OCI-LY7 (cell line): Measurements from ENCODE around the gene ZNF683. TPM values are rescaled to one million over a fixed set of nuclear protein-coding genes. Genes with fewer than 3 reads are reported as not detected.

Experiments used
- BruUV-seq: library from RNA; stranded (reverse); fragments of 400-500 nt; replicated peaks from 2 replicates; lab custom pipeline; 2021; lab: Mats Ljungman, UMichigan
- CTCF ChIA-PET: fragments of 300-600 bp; sonication (Branson Sonifier 250); formaldehyde crosslinking; loops from one replicate; lab custom pipeline; 2022; ENCODE audit warnings: antibody characterized with exemption; ENCODE audit not compliant: unreplicated experiment; lab: Charles Lee
- POLR2A ChIA-PET: fragments of 300-600 bp; sonication (Branson Sonifier 250); formaldehyde crosslinking; loops from one replicate; lab custom pipeline; 2022; ENCODE audit warnings: antibody characterized with exemption; lab: Charles Lee
- DNase-seq: peaks from one replicate; pipeline ENCODE4 v3.0.0-alpha.2; 2015; ENCODE audit warnings: low spot score
- H2AFZ ChIP-seq: fragments of 200-600 bp; sonication (generic), shearing (Covaris generic); 2 replicates; pipeline ENCODE4 v1.6.1; 2014; ENCODE audit warnings: mild to moderate bottlenecking, antibody characterized with exemption, low read length, moderate library complexity
- H3K27ac ChIP-seq: fragments of 200-600 bp; sonication (generic); 2 replicates; pipeline ENCODE4 v1.5.1; 2014; ENCODE audit warnings: mixed run types, low read depth, mild to moderate bottlenecking, moderate library complexity, low read length, inconsistent platforms; ENCODE audit not compliant: poor library complexity, severe bottlenecking
- H3K36me3 ChIP-seq: fragments of 200-600 bp; sonication (generic); 2 replicates; pipeline ENCODE4 v1.6.1; 2014; ENCODE audit warnings: mild to moderate bottlenecking, antibody characterized with exemption, low read length, moderate library complexity, mixed read lengths; ENCODE audit not compliant: insufficient read depth
- H3K4me1 ChIP-seq: fragments of 200-600 bp; sonication (generic); 2 replicates; pipeline ENCODE4 v1.5.1; 2014; ENCODE audit warnings: mild to moderate bottlenecking, low read length; ENCODE audit not compliant: insufficient read depth, poor library complexity, severe bottlenecking
- H3K4me2 ChIP-seq: fragments of 200-600 bp; sonication (generic); 2 replicates; pipeline ENCODE4 v1.6.1; 2014; ENCODE audit warnings: mild to moderate bottlenecking, low read length
- H3K4me3 ChIP-seq: fragments of 200-600 bp; sonication (generic); 2 replicates; pipeline ENCODE4 v1.5.1; 2014; ENCODE audit warnings: mild to moderate bottlenecking, low read depth, low read length; ENCODE audit not compliant: poor library complexity, severe bottlenecking
- H3K79me2 ChIP-seq: fragments of 200-600 bp; sonication (generic); 2 replicates; pipeline ENCODE4 v1.6.1; 2016; ENCODE audit warnings: low read depth, mild to moderate bottlenecking, low read length, moderate library complexity, mixed read lengths; ENCODE audit not compliant: insufficient read depth
- H3K9me2 ChIP-seq: fragments of 200-600 bp; sonication (generic); 2 replicates; pipeline ENCODE4 v1.6.1; 2016; ENCODE audit warnings: mild to moderate bottlenecking, low read length, mixed read lengths; ENCODE audit not compliant: insufficient read depth
- H3K9me3 ChIP-seq: fragments of 200-600 bp; sonication (generic); 2 replicates; pipeline ENCODE4 v1.6.1; 2014; ENCODE audit warnings: mild to moderate bottlenecking, mixed run types, low read length, mixed read lengths
- H4K20me1 ChIP-seq: fragments of 200-600 bp; sonication (generic); 2 replicates; pipeline ENCODE4 v1.6.1; 2014; ENCODE audit warnings: mild to moderate bottlenecking, antibody characterized with exemption, low read length, moderate library complexity, mixed read lengths; ENCODE audit not compliant: insufficient read depth
- EZH2phosphoT487 ChIP-seq: fragments of 200-600 bp; sonication (generic); IDR thresholded peaks from 2 replicates; pipeline ENCODE4 v1.6.1; 2018; ENCODE audit warnings: low read depth, borderline replicate concordance, mild to moderate bottlenecking, mixed run types, antibody characterized with exemption, low read length, moderate library complexity, mixed read lengths
- intact Hi-C: fragments of 100-400 bp; cut with micrococcal nuclease; formaldehyde crosslinking; loops from one replicate; pipeline ENCODE4 v1.10.0; 2022; ENCODE audit not compliant: unreplicated experiment
- total RNA-seq, 2 experiments: library from RNA; depleted of rRNA in 1 of 2; stranded (reverse); fragments of >200 nt in 1 of 2; shearing (Covaris generic) in 1 of 2; gene quantifications; 2 replicates each; pipeline ENCODE4 v1.2.3, GENCODE V29; 2014 to 2022
- TF ChIP-seq, protein P1 (sequence below): fragments of 200-600 bp; sonication (generic); conservative IDR thresholded peaks from 2 replicates; pipeline ENCODE4 v1.5.1; 2014; ENCODE audit warnings: mild to moderate bottlenecking, antibody characterized with exemption, low read length, moderate library complexity, mixed read lengths

The ZNF683 gene
- total RNA-seq, 2 experiments from 2014 or later, result not detected

DNA sequence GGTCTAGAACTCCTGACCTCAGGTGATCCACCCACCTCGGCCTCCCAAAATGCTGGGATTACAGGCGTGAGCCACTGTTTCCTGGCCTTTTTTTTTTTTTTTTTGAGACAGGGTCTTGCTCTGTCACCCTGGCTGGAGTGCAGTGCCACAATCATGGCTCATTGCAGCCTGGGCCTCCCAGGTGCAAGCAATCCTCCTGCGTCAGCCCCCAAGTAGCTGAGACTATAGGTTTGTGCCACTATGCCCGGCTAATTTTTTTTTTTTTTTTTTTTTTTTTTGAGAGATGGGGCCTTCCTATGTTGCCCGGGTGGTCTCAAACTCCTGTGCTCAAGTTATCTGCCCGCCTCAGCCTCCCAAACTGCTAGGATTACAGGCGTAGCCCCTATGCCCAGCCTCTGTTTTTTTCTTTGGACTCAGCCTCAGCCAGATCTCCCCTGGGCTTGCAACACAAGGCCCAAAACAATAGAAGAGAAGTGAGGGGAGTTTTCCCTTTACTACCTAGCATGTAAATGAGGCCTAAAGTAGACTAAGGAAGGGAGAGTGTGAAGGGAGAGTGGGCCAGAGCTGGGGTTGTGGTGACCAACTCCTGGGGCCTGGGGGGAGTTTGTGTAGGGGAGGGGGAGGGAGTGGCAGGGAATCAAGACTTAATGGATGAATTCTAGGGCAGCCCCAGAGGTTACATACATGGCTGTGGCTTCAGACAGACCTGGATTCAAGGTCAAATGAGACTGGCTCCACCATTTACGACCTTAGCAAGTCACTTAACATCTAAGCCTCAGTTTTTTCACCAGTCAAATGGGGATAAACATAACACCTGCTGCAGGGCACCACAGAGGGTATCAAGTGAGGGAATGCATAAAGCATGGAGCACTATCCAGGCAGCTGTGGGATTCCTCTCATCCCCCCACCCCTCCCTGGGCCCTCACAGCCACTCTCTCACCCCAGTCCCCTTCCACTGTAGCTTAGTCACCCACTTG lies 56.4 kb downstream of the ZNF683 start:
- CTCF ChIA-PET, result interaction anchor here (0.9 to 3.2 kb wide), 4 partner anchors 9 to 30 kb away, joined by 3 to 30 read pairs (median 10); no protein-coding TSS in a partner anchor
- no TSS peak for BruUV-seq
- no peaks in the 10 kb centered on the region for H4K20me1 ChIP-seq
- POLR2A ChIA-PET, result interaction anchor here (0.6 to 11.7 kb wide), 5 partner anchors 8 to 40 kb away, joined by 3 to 273 read pairs (median 13); partner anchors contain the start of gene UBXN11
- intact Hi-C loops, result loop anchor here (1.0 to 10.0 kb wide), 3 partner anchors 9 to 229 kb away; no protein-coding TSS in a partner anchor
- H3K4me1 ChIP-seq, result peaks cover 71% of the 10 kb centered on the region
- peaks cover 35% of the 10 kb centered on the region for H3K79me2 ChIP-seq
- H3K9me2 ChIP-seq, result no peaks in the 10 kb centered on the region
- H3K4me2 ChIP-seq, result peak overlapping the region; percentile 95
- H3K27ac ChIP-seq, result peak overlapping the region; percentile 91
- H2AFZ ChIP-seq, result no peak overlapping the region; the same call in 1 of the 2 replicates
- peak; percentile 57 for DNase-seq
- H3K36me3 ChIP-seq, result peaks cover 19% of the 10 kb centered on the region
- no peaks in the 10 kb centered on the region for H3K9me3 ChIP-seq
- H3K4me3 ChIP-seq, result peak overlapping the region; percentile 93
- TF ChIP-seq, protein P1, sequence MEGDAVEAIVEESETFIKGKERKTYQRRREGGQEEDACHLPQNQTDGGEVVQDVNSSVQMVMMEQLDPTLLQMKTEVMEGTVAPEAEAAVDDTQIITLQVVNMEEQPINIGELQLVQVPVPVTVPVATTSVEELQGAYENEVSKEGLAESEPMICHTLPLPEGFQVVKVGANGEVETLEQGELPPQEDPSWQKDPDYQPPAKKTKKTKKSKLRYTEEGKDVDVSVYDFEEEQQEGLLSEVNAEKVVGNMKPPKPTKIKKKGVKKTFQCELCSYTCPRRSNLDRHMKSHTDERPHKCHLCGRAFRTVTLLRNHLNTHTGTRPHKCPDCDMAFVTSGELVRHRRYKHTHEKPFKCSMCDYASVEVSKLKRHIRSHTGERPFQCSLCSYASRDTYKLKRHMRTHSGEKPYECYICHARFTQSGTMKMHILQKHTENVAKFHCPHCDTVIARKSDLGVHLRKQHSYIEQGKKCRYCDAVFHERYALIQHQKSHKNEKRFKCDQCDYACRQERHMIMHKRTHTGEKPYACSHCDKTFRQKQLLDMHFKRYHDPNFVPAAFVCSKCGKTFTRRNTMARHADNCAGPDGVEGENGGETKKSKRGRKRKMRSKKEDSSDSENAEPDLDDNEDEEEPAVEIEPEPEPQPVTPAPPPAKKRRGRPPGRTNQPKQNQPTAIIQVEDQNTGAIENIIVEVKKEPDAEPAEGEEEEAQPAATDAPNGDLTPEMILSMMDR, result no peak
- TF ChIP-seq EZH2phosphoT487, result no peak

DNA sequence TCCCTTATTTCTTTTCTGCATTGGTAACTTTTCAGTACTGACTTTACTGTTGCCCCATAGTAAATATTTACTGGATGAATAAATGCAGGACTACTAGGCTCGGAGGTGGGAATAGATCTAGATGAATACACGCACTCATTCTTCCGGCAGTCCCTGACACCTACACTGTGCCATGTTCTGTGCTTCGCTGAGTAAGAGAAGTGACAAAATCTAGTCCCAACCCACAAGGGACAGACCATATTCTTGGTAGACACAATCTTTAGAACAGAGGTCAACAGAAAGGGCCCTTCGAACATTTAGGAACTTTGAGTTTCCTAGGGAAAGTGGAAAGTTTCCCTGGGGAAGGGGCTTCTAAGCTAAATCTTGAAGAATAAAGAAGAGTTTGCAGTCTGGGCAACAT lies 58.0 kb downstream of the ZNF683 start:
- ChIA-PET CTCF (interaction anchor here (1.1 to 2.8 kb wide), 2 partner anchors 26 to 29 kb away, joined by 4 to 15 read pairs; no protein-coding TSS in a partner anchor), POLR2A (interaction anchor here (0.6 to 11.7 kb wide), 5 partner anchors 8 to 73 kb away, joined by 5 to 273 read pairs (median 9); partner anchors contain the start of gene UBXN11)
- no TSS peak for BruUV-seq
- Histone ChIP-seq H3K9me2 (no peaks in the 10 kb centered on the region), H3K36me3 (peaks cover 7% of the 10 kb centered on the region; the same call in 1 of the 2 replicates), H2AFZ (no peak overlapping the region; the same call in 1 of the 2 replicates), H3K4me1 (peaks cover 59% of the 10 kb centered on the region), H3K9me3 (no peaks in the 10 kb centered on the region), H3K4me2 (peak overlapping the region; percentile 95), H3K79me2 (peaks cover 27% of the 10 kb centered on the region), H3K4me3 (peak overlapping the region; percentile 93), H3K27ac (peak overlapping the region; percentile 91), H4K20me1 (no peaks in the 10 kb centered on the region)
- intact Hi-C loops, result loop anchor here (10.0 kb wide), 1 partner anchor 230 kb away; no protein-coding TSS in a partner anchor
- DNase-seq, result no peak
- no peak for TF ChIP-seq EZH2phosphoT487
- TF ChIP-seq, protein P1, result no peak

Other genes starting within 250 kb of the ZNF683 start
- gene FAM110D, start 213.7 kb downstream of the ZNF683 start, total RNA-seq (2014; rRNA removed; shearing (Covaris generic)), result not detected in 2 replicates
- 0.11 TPM in 1 of 2 replicates, not detected in the other for gene FAM110D, start 213.7 kb downstream of the ZNF683 start, total RNA-seq (2022)
- not detected in 2 replicates for gene C1orf232, start 203.8 kb downstream of the ZNF683 start, total RNA-seq (2014; rRNA removed; shearing (Covaris generic))
- gene C1orf232, start 203.8 kb downstream of the ZNF683 start, total RNA-seq (2022), result not detected in 2 replicates
- 60.0 and 63.6 TPM in 2 replicates for gene ZNF593, start 202.8 kb downstream of the ZNF683 start, total RNA-seq (2014; rRNA removed; shearing (Covaris generic))
- 33.0 and 42.8 TPM in 2 replicates for gene ZNF593, start 202.8 kb downstream of the ZNF683 start, total RNA-seq (2022)
- gene ZNF593OS, start 200.9 kb downstream of the ZNF683 start, total RNA-seq (2014; rRNA removed; shearing (Covaris generic)), result not detected in 2 replicates
- not detected in 2 replicates for gene ZNF593OS, start 200.9 kb downstream of the ZNF683 start, total RNA-seq (2022)
- 0.77 and 2.5 TPM in 2 replicates for gene CNKSR1, start 195.3 kb downstream of the ZNF683 start, total RNA-seq (2014; rRNA removed; shearing (Covaris generic))
- 2.5 and 2.7 TPM in 2 replicates for gene CNKSR1, start 195.3 kb downstream of the ZNF683 start, total RNA-seq (2022)
- not detected in 2 replicates for gene CATSPER4, start 182.1 kb downstream of the ZNF683 start, total RNA-seq (2014; rRNA removed; shearing (Covaris generic))
- gene CATSPER4, start 182.1 kb downstream of the ZNF683 start, total RNA-seq (2022), result not detected in 2 replicates
- gene CEP85, start 138.6 kb downstream of the ZNF683 start, total RNA-seq (2014; rRNA removed; shearing (Covaris generic)), result 46.4 and 55.2 TPM in 2 replicates
- 47.1 and 53.6 TPM in 2 replicates for gene CEP85, start 138.6 kb downstream of the ZNF683 start, total RNA-seq (2022)
- gene SH3BGRL3, start 92.7 kb downstream of the ZNF683 start, total RNA-seq (2014; rRNA removed; shearing (Covaris generic)), result 18.6 and 25.3 TPM in 2 replicates
- gene SH3BGRL3, start 92.7 kb downstream of the ZNF683 start, total RNA-seq (2022), result 58.6 and 60.9 TPM in 2 replicates
- 74.2 and 75.8 TPM in 2 replicates for gene UBXN11, start 66.1 kb downstream of the ZNF683 start, total RNA-seq (2014; rRNA removed; shearing (Covaris generic))
- gene UBXN11, start 66.1 kb downstream of the ZNF683 start, total RNA-seq (2022), result 98.6 and 111 TPM in 2 replicates
- gene CD52, start 54.8 kb downstream of the ZNF683 start, total RNA-seq (2014; rRNA removed; shearing (Covaris generic)), result 409 and 470 TPM in 2 replicates
- 677 and 769 TPM in 2 replicates for gene CD52, start 54.8 kb downstream of the ZNF683 start, total RNA-seq (2022)
- 1.3 and 4.4 TPM in 2 replicates for gene CRYBG2, start 18.6 kb downstream of the ZNF683 start, total RNA-seq (2014; rRNA removed; shearing (Covaris generic))
- 3.0 and 5.5 TPM in 2 replicates for gene CRYBG2, start 18.6 kb downstream of the ZNF683 start, total RNA-seq (2022)
- not detected in 2 replicates for gene LIN28A, start 38.1 kb upstream of the ZNF683 start, total RNA-seq (2014; rRNA removed; shearing (Covaris generic))
- not detected in 2 replicates for gene LIN28A, start 38.1 kb upstream of the ZNF683 start, total RNA-seq (2022)
- gene DHDDS, start 59.6 kb upstream of the ZNF683 start, total RNA-seq (2014; rRNA removed; shearing (Covaris generic)), result 33.2 and 39.0 TPM in 2 replicates
- 43.4 and 45.1 TPM in 2 replicates for gene DHDDS, start 59.6 kb upstream of the ZNF683 start, total RNA-seq (2022)
- gene HMGN2, start 99.7 kb upstream of the ZNF683 start, total RNA-seq (2014; rRNA removed; shearing (Covaris generic)), result 649 and 817 TPM in 2 replicates
- 990 and 1,017 TPM in 2 replicates for gene HMGN2, start 99.7 kb upstream of the ZNF683 start, total RNA-seq (2022)
- 54.1 and 72.2 TPM in 2 replicates for gene RPS6KA1, start 157.0 kb upstream of the ZNF683 start, total RNA-seq (2014; rRNA removed; shearing (Covaris generic))
- 83.3 and 91.0 TPM in 2 replicates for gene RPS6KA1, start 157.0 kb upstream of the ZNF683 start, total RNA-seq (2022)